Adrenal gland (tissue), 5 donors: ENCODE measurements around the gene STRN4.

Experiments
- POLR2A ChIP-seq, 2 donors: fragments of 450-650 bp; IDR thresholded peaks; one replicate each; pipeline ENCODE4 v1.6.1; 2017; ENCODE audit warnings: antibody characterized with exemption in 2 of 2, mild to moderate bottlenecking in 2 of 2, moderate library complexity in 1 of 2
- TF ChIP-seq, protein P1 (sequence below), 6 experiments: fragments of 450-650 bp in 4 of 6; fragments of 200-600 bp in 2 of 6; sonication (generic) in 1 of 6; IDR thresholded peaks; 1 replicate in 5 of 6; 2 replicates in 1 of 6; pipeline versions ENCODE4 v1.5.1 to v1.8.0; 2016 to 2021; ENCODE audit warnings: antibody characterized with exemption in 6 of 6, mild to moderate bottlenecking in 2 of 6, moderate library complexity in 1 of 6
- donor health status: DM: no; HTN: no; CAD: no.

DNA sequence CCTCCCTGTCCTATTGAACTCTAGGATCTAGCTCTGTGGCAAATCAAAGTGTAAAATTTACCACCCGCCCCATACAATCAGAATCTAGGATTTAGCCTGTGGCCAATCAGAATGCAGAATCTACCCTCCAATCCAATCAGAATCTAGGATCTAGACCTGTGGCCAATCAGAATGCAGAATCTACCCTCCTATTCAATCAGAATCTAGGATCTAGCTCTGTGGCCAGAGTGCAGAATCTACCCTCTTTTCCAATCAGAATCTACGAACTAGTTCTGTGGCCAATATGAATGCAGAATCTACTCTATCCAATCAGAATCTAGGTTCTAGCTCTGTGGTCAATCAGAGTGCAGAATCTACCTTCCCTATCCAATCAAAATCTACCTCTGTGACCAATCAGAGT lies 55.1 kb downstream of the STRN4 start:
- TF ChIP-seq, protein P1, sequence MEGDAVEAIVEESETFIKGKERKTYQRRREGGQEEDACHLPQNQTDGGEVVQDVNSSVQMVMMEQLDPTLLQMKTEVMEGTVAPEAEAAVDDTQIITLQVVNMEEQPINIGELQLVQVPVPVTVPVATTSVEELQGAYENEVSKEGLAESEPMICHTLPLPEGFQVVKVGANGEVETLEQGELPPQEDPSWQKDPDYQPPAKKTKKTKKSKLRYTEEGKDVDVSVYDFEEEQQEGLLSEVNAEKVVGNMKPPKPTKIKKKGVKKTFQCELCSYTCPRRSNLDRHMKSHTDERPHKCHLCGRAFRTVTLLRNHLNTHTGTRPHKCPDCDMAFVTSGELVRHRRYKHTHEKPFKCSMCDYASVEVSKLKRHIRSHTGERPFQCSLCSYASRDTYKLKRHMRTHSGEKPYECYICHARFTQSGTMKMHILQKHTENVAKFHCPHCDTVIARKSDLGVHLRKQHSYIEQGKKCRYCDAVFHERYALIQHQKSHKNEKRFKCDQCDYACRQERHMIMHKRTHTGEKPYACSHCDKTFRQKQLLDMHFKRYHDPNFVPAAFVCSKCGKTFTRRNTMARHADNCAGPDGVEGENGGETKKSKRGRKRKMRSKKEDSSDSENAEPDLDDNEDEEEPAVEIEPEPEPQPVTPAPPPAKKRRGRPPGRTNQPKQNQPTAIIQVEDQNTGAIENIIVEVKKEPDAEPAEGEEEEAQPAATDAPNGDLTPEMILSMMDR (IDR thresholded peaks at IDR 0.05), result no peak
- no peak for TF ChIP-seq POLR2A (IDR thresholded peaks at IDR 0.05)
